NCI-H1436 (cell line): ENCODE data around the gene MIB2.
A peak's percentile ranks its signal among the peaks of the same experiment; 100 is the strongest.

Experiments
- DNase-seq: peaks from one replicate; lab custom pipeline; 2025; lab: John Stamatoyannopoulos, UW

Gene MIB2

GRCh38 chr1:1598051-1598719 lies 17.1 kb upstream of the MIB2 start:
- no peak for DNase-seq

- no peak for DNase-seq
These were observed 16.6 kb upstream of the MIB2 start for GRCh38 chr1:1598720-1599029.

- DNase-seq: no peak
These were observed 16.0 kb upstream of the MIB2 start for GRCh38 chr1:1599030-1599934.

GRCh38 chr1:1599935-1600860 lies 15.1 kb upstream of the MIB2 start, which contains the start of gene FNDC10:
TSS of gene FNDC10 (minus strand) at chr1:1600135. CDS start at chr1:1600015, 120 bp downstream.
- DNase-seq: no peak

- DNase-seq: no peak
These were observed 14.3 kb upstream of the MIB2 start for GRCh38 chr1:1600861-1601563.

- no peak for DNase-seq
These were observed 13.6 kb upstream of the MIB2 start for GRCh38 chr1:1601564-1602303.

- no peak for DNase-seq
These were observed 12.9 kb upstream of the MIB2 start for GRCh38 chr1:1602304-1602967.

GRCh38 chr1:1602968-1603506 lies 12.3 kb upstream of the MIB2 start:
- DNase-seq: peak; percentile 17

- no peak for DNase-seq
These were observed 11.5 kb upstream of the MIB2 start for GRCh38 chr1:1603671-1604373.

GRCh38 chr1:1604374-1605033 lies 10.8 kb upstream of the MIB2 start:
- no peak for DNase-seq

- no peak for DNase-seq
These were observed 10.2 kb upstream of the MIB2 start for GRCh38 chr1:1605034-1605591.

- no peak for DNase-seq
These were observed 9.6 kb upstream of the MIB2 start for GRCh38 chr1:1605724-1606123.

GRCh38 chr1:1606232-1606631 lies 9.1 kb upstream of the MIB2 start:
- DNase-seq: no peak

- no peak for DNase-seq
These were observed 5.3 kb upstream of the MIB2 start for GRCh38 chr1:1609822-1610485.

- no peak for DNase-seq
These were observed 4.5 kb upstream of the MIB2 start for GRCh38 chr1:1610796-1611195.

GRCh38 chr1:1612104-1612400 lies 3.2 kb upstream of the MIB2 start:
- DNase-seq: no peak

GRCh38 chr1:1613509-1614082 lies 1.7 kb upstream of the MIB2 start:
- no peak for DNase-seq
